MCF 10A (cell line): ENCODE data around the gene CYP11A1. TPM values are rescaled to one million over a fixed set of nuclear protein-coding genes. Genes with fewer than 3 reads are reported as not detected.
A peak's percentile ranks its signal among the peaks of the same experiment; 100 is the strongest.
"Not testable (repeated sequence)": the region's sequence is repeated elsewhere in the genome, so short reads cannot be mapped to it uniquely, and the experiment has no call there.

ENCODE experiments used
- BruUV-seq: library from RNA; stranded (reverse); fragments of 400-500 nt; replicated peaks from 2 replicates; lab custom pipeline; 2021; lab: Mats Ljungman, UMichigan
- CTCF ChIA-PET: fragments of 300-600 bp; sonication (Branson Sonifier 250); formaldehyde crosslinking; extraction: SDS; loops from one replicate; lab custom pipeline; 2021; ENCODE audit warnings: antibody characterized with exemption, inconsistent platforms; lab: Yijun Ruan, JAX
- POLR2A ChIA-PET: fragments of 300-600, 350-650 bp; sonication (Branson Sonifier 250); formaldehyde crosslinking; extraction: SDS; loops from one replicate; lab custom pipeline; 2020; ENCODE audit warnings: antibody characterized with exemption, inconsistent platforms; lab: Yijun Ruan, JAX
- DNase-seq: peaks from one replicate; pipeline ENCODE4 v3.0.0-alpha.2; 2018; ENCODE audit not compliant: unreplicated experiment
- H3K27ac Mint-ChIP-seq: one replicate; pipeline ENCODE4 v1.8.0; 2022; ENCODE audit warnings: mild to moderate bottlenecking, low read depth, mixed read lengths; ENCODE audit not compliant: unreplicated experiment
- H3K27me3 Mint-ChIP-seq: one replicate; pipeline ENCODE4 v1.8.0; 2022; ENCODE audit warnings: mixed read lengths; ENCODE audit not compliant: insufficient read depth, unreplicated experiment
- H3K36me3 Mint-ChIP-seq: one replicate; pipeline ENCODE4 v1.8.0; 2022; ENCODE audit warnings: mild to moderate bottlenecking, moderate library complexity, mixed read lengths; ENCODE audit not compliant: insufficient read depth, unreplicated experiment
- H3K4me1 Mint-ChIP-seq: one replicate; pipeline ENCODE4 v1.8.0; 2022; ENCODE audit warnings: mixed read lengths; ENCODE audit not compliant: insufficient read depth, unreplicated experiment
- H3K4me3 Mint-ChIP-seq: one replicate; pipeline ENCODE4 v1.8.0; 2022; ENCODE audit warnings: mild to moderate bottlenecking, moderate library complexity, mixed read lengths; ENCODE audit not compliant: unreplicated experiment
- H3K9me3 Mint-ChIP-seq: one replicate; pipeline ENCODE4 v1.8.0; 2022; ENCODE audit warnings: mixed read lengths; ENCODE audit not compliant: unreplicated experiment
- intact Hi-C: fragments of 100-400 bp; cut with micrococcal nuclease; formaldehyde crosslinking; loops from 2 replicates; pipeline ENCODE4 v1.14.1; 2022
- total RNA-seq: library from RNA; stranded (reverse); gene quantifications from 2 replicates; pipeline ENCODE4 v1.2.3, GENCODE V29; 2022
- TF ChIP-seq, protein P1 (sequence below): fragments of 200-600 bp; IDR thresholded peaks from one replicate; pipeline ENCODE4 v1.8.0; 2022; ENCODE audit warnings: antibody characterized with exemption, mild to moderate bottlenecking; ENCODE audit not compliant: unreplicated experiment

The CYP11A1 gene
- total RNA-seq, 1 experiment from 2014 or later, result not detected

GRCh38 chr15:74362482-74362881 lies 5.0 kb downstream of the CYP11A1 start:
- Mint-ChIP-seq H3K4me3 (no peak overlapping the region), H3K27ac (no peak overlapping the region), H3K4me1 (no peaks in the 10 kb centered on the region), H3K36me3 (no peaks in the 10 kb centered on the region), H3K9me3 (no peaks in the 10 kb centered on the region), H3K27me3 (no peaks in the 10 kb centered on the region)
- intact Hi-C loops, result no loop called here
- BruUV-seq, result no TSS peak
- TF ChIP-seq, protein P1, sequence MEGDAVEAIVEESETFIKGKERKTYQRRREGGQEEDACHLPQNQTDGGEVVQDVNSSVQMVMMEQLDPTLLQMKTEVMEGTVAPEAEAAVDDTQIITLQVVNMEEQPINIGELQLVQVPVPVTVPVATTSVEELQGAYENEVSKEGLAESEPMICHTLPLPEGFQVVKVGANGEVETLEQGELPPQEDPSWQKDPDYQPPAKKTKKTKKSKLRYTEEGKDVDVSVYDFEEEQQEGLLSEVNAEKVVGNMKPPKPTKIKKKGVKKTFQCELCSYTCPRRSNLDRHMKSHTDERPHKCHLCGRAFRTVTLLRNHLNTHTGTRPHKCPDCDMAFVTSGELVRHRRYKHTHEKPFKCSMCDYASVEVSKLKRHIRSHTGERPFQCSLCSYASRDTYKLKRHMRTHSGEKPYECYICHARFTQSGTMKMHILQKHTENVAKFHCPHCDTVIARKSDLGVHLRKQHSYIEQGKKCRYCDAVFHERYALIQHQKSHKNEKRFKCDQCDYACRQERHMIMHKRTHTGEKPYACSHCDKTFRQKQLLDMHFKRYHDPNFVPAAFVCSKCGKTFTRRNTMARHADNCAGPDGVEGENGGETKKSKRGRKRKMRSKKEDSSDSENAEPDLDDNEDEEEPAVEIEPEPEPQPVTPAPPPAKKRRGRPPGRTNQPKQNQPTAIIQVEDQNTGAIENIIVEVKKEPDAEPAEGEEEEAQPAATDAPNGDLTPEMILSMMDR, result no peak
- DNase-seq, result no peak
- CTCF ChIA-PET, result interaction anchor here (0.6 to 3.2 kb wide), 3 partner anchors 10 to 77 kb away, joined by 3 to 15 read pairs (median 3); no protein-coding TSS in a partner anchor
- POLR2A ChIA-PET, result no interaction called here

GRCh38 chr15:74360855-74361254 lies 6.6 kb downstream of the CYP11A1 start:
- H3K27me3 Mint-ChIP-seq, H3K27ac Mint-ChIP-seq, POLR2A ChIA-PET, H3K9me3 Mint-ChIP-seq, H3K36me3 Mint-ChIP-seq, intact Hi-C loops, H3K4me3 Mint-ChIP-seq, BruUV-seq, H3K4me1 Mint-ChIP-seq: not testable (repeated sequence)
- DNase-seq, result peak; percentile 13
- CTCF ChIA-PET, result interaction anchor here (1.2 to 3.2 kb wide), 4 partner anchors 12 to 79 kb away, joined by 3 to 15 read pairs (median 5); no protein-coding TSS in a partner anchor

GRCh38 chr15:74359376-74359775 lies 8.1 kb downstream of the CYP11A1 start:
- CTCF ChIA-PET, result interaction anchor here (0.8 to 1.3 kb wide), 3 partner anchors 14 to 78 kb away, joined by 3 to 4 read pairs (median 3); no protein-coding TSS in a partner anchor
- H3K4me3 Mint-ChIP-seq, POLR2A ChIA-PET, DNase-seq, H3K27ac Mint-ChIP-seq, H3K9me3 Mint-ChIP-seq, BruUV-seq, H3K36me3 Mint-ChIP-seq, intact Hi-C loops, H3K4me1 Mint-ChIP-seq: not testable (repeated sequence)
- peaks cover 15% of the 10 kb centered on the region for H3K27me3 Mint-ChIP-seq

- H3K4me3 Mint-ChIP-seq, BruUV-seq, H3K36me3 Mint-ChIP-seq, H3K9me3 Mint-ChIP-seq, H3K4me1 Mint-ChIP-seq, H3K27ac Mint-ChIP-seq, DNase-seq, intact Hi-C loops: not testable (repeated sequence)
- ChIA-PET POLR2A (interaction anchor here (1.2 kb wide), 1 partner anchor 10 kb away, joined by 4 read pairs; no protein-coding TSS in a partner anchor), CTCF (interaction anchor here (0.7 to 1.1 kb wide), 2 partner anchors 9 to 16 kb away, joined by 3 read pairs; no protein-coding TSS in a partner anchor)
- H3K27me3 Mint-ChIP-seq, result peaks cover 20% of the 10 kb centered on the region
Measured at GRCh38 chr15:74357514-74357913, 9.9 kb downstream of the CYP11A1 start.

- CTCF ChIA-PET, result interaction anchor here (0.6 to 0.7 kb wide), 2 partner anchors 301 to 448 kb away, joined by 3 read pairs; no protein-coding TSS in a partner anchor
- H3K4me1 Mint-ChIP-seq, result not testable (repeated sequence)
Measured at GRCh38 chr15:74356050-74356449, 11.4 kb downstream of the CYP11A1 start.

GRCh38 chr15:74353992-74354391 lies 13.5 kb downstream of the CYP11A1 start:
- POLR2A ChIA-PET, H3K9me3 Mint-ChIP-seq, H3K4me3 Mint-ChIP-seq, intact Hi-C loops, BruUV-seq, DNase-seq, H3K36me3 Mint-ChIP-seq, H3K4me1 Mint-ChIP-seq, H3K27ac Mint-ChIP-seq: not testable (repeated sequence)
- peaks cover 20% of the 10 kb centered on the region for H3K27me3 Mint-ChIP-seq
- CTCF ChIA-PET, result interaction anchor here (1.2 to 1.5 kb wide), 2 partner anchors 16 to 32 kb away, joined by 3 to 5 read pairs; no protein-coding TSS in a partner anchor

More at GRCh38 chr15:74356050-74356449, 11.4 kb downstream of the CYP11A1 start:
- intact Hi-C loops, POLR2A ChIA-PET, H3K9me3 Mint-ChIP-seq, H3K36me3 Mint-ChIP-seq, H3K4me3 Mint-ChIP-seq, H3K27ac Mint-ChIP-seq, DNase-seq, BruUV-seq: not testable (repeated sequence)
- peaks cover 20% of the 10 kb centered on the region for H3K27me3 Mint-ChIP-seq
